Liver (tissue), 9 donors: ENCODE measurements around the gene OSBPL1A. TPM values are rescaled to one million over a fixed set of nuclear protein-coding genes. Genes with fewer than 3 reads are reported as not detected.

Source experiments
- DNase-seq: peaks from one replicate; pipeline ENCODE4 v3.0.0-alpha.2; 2017; ENCODE audit warnings: low spot score
- H3K27ac ChIP-seq, 2 donors: one replicate each; pipeline ENCODE4 v1.7.0; 2013; ENCODE audit warnings: inconsistent platforms in 2 of 2, low read length in 2 of 2, control low read depth in 1 of 2, low read depth in 1 of 2, mild to moderate bottlenecking in 1 of 2
- H3K27me3 ChIP-seq, 4 donors: one replicate each; pipeline versions ENCODE4 v1.6.1 to v1.7.0; 2013; ENCODE audit warnings: low read length in 3 of 4, inconsistent platforms in 1 of 4, mild to moderate bottlenecking in 1 of 4, moderate library complexity in 1 of 4; ENCODE audit not compliant: control insufficient read depth in 4 of 4, insufficient read depth in 4 of 4
- H3K36me3 ChIP-seq, 4 donors: one replicate each; pipeline versions ENCODE4 v1.6.1 to v1.7.0; 2013; ENCODE audit warnings: low read length in 3 of 4, mild to moderate bottlenecking in 3 of 4, low read depth in 1 of 4, moderate library complexity in 1 of 4; ENCODE audit not compliant: control insufficient read depth in 4 of 4, insufficient read depth in 3 of 4
- H3K4me1 ChIP-seq, 4 donors: one replicate each; pipeline versions ENCODE4 v1.6.1 to v1.7.0; 2013; ENCODE audit warnings: low read length in 3 of 4, mild to moderate bottlenecking in 3 of 4, moderate library complexity in 1 of 4; ENCODE audit not compliant: control insufficient read depth in 4 of 4, insufficient read depth in 4 of 4
- H3K4me3 ChIP-seq, 3 donors: one replicate each; pipeline versions ENCODE4 v1.6.1 to v1.7.0; 2013; ENCODE audit warnings: low read length in 3 of 3, control low read depth in 1 of 3, low read depth in 1 of 3, mild to moderate bottlenecking in 1 of 3
- H3K9ac ChIP-seq, 2 donors: one replicate each; pipeline ENCODE4 v1.7.0; 2013; ENCODE audit warnings: low read length in 2 of 2, mild to moderate bottlenecking in 2 of 2, moderate library complexity in 2 of 2, control low read depth in 1 of 2, low read depth in 1 of 2
- H3K9me3 ChIP-seq, 4 donors: one replicate each; pipeline versions ENCODE4 v1.6.1 to v1.7.0; 2013; ENCODE audit warnings: low read length in 3 of 4; ENCODE audit not compliant: control insufficient read depth in 4 of 4
- ATF3 ChIP-seq: IDR thresholded peaks from 2 replicates; pipeline ENCODE4 v1.6.1; 2016; ENCODE audit warnings: antibody characterized with exemption
- CTCF ChIP-seq: fragments of 150-350 bp; IDR thresholded peaks from 2 replicates; pipeline ENCODE4 v1.5.1; 2017; ENCODE audit warnings: improper control_type of control experiment, low read depth, low read length; ENCODE audit not compliant: missing input control
- EGR1 ChIP-seq, 2 donors: IDR thresholded peaks; 2 replicates each; pipeline ENCODE4 v1.6.1; 2016 to 2018; ENCODE audit warnings: antibody characterized with exemption in 2 of 2, low read depth in 2 of 2
- FOXA1 ChIP-seq: IDR thresholded peaks from 2 replicates; pipeline ENCODE4 v1.6.1; 2016; ENCODE audit warnings: antibody characterized with exemption
- FOXA2 ChIP-seq: IDR thresholded peaks from 2 replicates; pipeline ENCODE4 v1.6.1; 2016; ENCODE audit warnings: antibody characterized with exemption
- GABPA ChIP-seq, 2 donors: IDR thresholded peaks in 1 of 2; conservative IDR thresholded peaks in 1 of 2; 2 replicates each; pipeline ENCODE4 v1.6.1; 2016; ENCODE audit warnings: antibody characterized with exemption in 2 of 2, mild to moderate bottlenecking in 1 of 2, moderate library complexity in 1 of 2
- HNF4A ChIP-seq, 2 donors: conservative IDR thresholded peaks; 2 replicates each; pipeline ENCODE4 v1.6.1; 2016; ENCODE audit warnings: antibody characterized with exemption in 2 of 2, mild to moderate bottlenecking in 2 of 2
- HNF4G ChIP-seq: IDR thresholded peaks from 2 replicates; pipeline ENCODE4 v1.6.1; 2016; ENCODE audit warnings: antibody characterized with exemption
- JUND ChIP-seq, 2 donors: IDR thresholded peaks; 2 replicates each; pipeline ENCODE4 v1.6.1; 2016; ENCODE audit warnings: antibody characterized with exemption in 2 of 2
- NR2F2 ChIP-seq: IDR thresholded peaks from 2 replicates; pipeline ENCODE4 v1.6.1; 2016; ENCODE audit warnings: antibody characterized with exemption
- RAD21 ChIP-seq, 2 donors: IDR thresholded peaks; 2 replicates each; pipeline ENCODE4 v1.6.1; 2016; ENCODE audit warnings: antibody characterized with exemption in 2 of 2, mild to moderate bottlenecking in 2 of 2
- RXRA ChIP-seq, 2 donors: IDR thresholded peaks; 2 replicates each; pipeline ENCODE4 v1.6.1; 2017 to 2018; ENCODE audit warnings: antibody characterized with exemption in 2 of 2, mild to moderate bottlenecking in 1 of 2
- SP1 ChIP-seq: IDR thresholded peaks from 2 replicates; pipeline ENCODE4 v1.6.1; 2018; ENCODE audit warnings: antibody characterized with exemption, mild to moderate bottlenecking
- TAF1 ChIP-seq: conservative IDR thresholded peaks from 2 replicates; pipeline ENCODE4 v1.6.1; 2016; ENCODE audit warnings: antibody characterized with exemption, mild to moderate bottlenecking
- YY1 ChIP-seq: IDR thresholded peaks from 2 replicates; pipeline ENCODE4 v1.6.1; 2016; ENCODE audit warnings: antibody characterized with exemption, mild to moderate bottlenecking
- WGBS: extraction: QIAGEN DNeasy Blood & Tissue Kit; methylation state at CpG from one replicate; pipeline ENCODE4 v1.1.7; 2013; 5-methylcytosine and 5-hydroxymethylcytosine counted together
- polyA plus RNA-seq, 2 donors: library from polyadenylated mRNA; stranded (reverse) in 1 of 2; unstranded in 1 of 2; fragments of 200-250 nt in 1 of 2; fragments of >200 nt in 1 of 2; fragmentation: Nextera tagmentation in 1 of 2; extraction: Ambion mirVana in 1 of 2; gene quantifications; one replicate each; pipeline versions ENCODE4 v1.2.1 to v1.2.3, GENCODE V29; 2013 to 2015
- total RNA-seq, 2 donors: library from RNA; depleted of rRNA; stranded (reverse); fragments of >200 nt; gene quantifications; one replicate each; pipeline ENCODE4 v1.2.3, GENCODE V29; 2014
- TF ChIP-seq, protein P1 (sequence below): IDR thresholded peaks from 2 replicates; pipeline ENCODE4 v1.6.1; 2016; ENCODE audit warnings: antibody characterized with exemption
- TF ChIP-seq, protein P2 (sequence below): IDR thresholded peaks from 2 replicates; pipeline ENCODE4 v1.6.1; 2016; ENCODE audit warnings: antibody characterized with exemption, mild to moderate bottlenecking
- TF ChIP-seq, protein P3 (sequence below): IDR thresholded peaks from 2 replicates; pipeline ENCODE4 v1.6.1; 2016; ENCODE audit warnings: antibody characterized with exemption
- donor health status: healthy.
- donor health status: healthy.
- donor health status: healthy.
- donor health status: healthy.
- donor health status: healthy.

OSBPL1A gene
- total and polyA plus RNA-seq, 4 donors, result 5.4 to 12.6 (median 8.9) TPM

GRCh38 chr18:24395049-24395795 is 2.4 kb downstream of the OSBPL1A start:
- no peak for DNase-seq
- Histone ChIP-seq H3K9ac (no peak overlapping the region), H3K4me1 (peaks cover 1 to 13% (median 9%) of the 10 kb centered on the region in 4 donors), H3K36me3 (no peaks in the 10 kb centered on the region), H3K4me3 (no peak overlapping the region), H3K27ac (no peak overlapping the region), H3K27me3 (no peaks in the 10 kb centered on the region), H3K9me3 (no peaks in the 10 kb centered on the region)
- no peak for TF ChIP-seq FOXA1
- no peak for TF ChIP-seq SP1
- no peak for TF ChIP-seq YY1
- TF ChIP-seq RAD21 (IDR thresholded peaks at IDR 0.05), result no peak
- TF ChIP-seq FOXA2, result no peak
- TF ChIP-seq HNF4G, result no peak
- TF ChIP-seq CTCF, result no peak
- no peak for TF ChIP-seq HNF4A (conservative IDR thresholded peaks at IDR 0.05)
- no peak for TF ChIP-seq GABPA (IDR thresholded peaks at IDR 0.05 in 1 of 2, conservative IDR thresholded peaks at IDR 0.05 in 1 of 2)
- TF ChIP-seq, protein P1, sequence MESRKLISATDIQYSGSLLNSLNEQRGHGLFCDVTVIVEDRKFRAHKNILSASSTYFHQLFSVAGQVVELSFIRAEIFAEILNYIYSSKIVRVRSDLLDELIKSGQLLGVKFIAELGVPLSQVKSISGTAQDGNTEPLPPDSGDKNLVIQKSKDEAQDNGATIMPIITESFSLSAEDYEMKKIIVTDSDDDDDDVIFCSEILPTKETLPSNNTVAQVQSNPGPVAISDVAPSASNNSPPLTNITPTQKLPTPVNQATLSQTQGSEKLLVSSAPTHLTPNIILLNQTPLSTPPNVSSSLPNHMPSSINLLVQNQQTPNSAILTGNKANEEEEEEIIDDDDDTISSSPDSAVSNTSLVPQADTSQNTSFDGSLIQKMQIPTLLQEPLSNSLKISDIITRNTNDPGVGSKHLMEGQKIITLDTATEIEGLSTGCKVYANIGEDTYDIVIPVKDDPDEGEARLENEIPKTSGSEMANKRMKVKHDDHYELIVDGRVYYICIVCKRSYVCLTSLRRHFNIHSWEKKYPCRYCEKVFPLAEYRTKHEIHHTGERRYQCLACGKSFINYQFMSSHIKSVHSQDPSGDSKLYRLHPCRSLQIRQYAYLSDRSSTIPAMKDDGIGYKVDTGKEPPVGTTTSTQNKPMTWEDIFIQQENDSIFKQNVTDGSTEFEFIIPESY, result no peak
- TF ChIP-seq, protein P2, sequence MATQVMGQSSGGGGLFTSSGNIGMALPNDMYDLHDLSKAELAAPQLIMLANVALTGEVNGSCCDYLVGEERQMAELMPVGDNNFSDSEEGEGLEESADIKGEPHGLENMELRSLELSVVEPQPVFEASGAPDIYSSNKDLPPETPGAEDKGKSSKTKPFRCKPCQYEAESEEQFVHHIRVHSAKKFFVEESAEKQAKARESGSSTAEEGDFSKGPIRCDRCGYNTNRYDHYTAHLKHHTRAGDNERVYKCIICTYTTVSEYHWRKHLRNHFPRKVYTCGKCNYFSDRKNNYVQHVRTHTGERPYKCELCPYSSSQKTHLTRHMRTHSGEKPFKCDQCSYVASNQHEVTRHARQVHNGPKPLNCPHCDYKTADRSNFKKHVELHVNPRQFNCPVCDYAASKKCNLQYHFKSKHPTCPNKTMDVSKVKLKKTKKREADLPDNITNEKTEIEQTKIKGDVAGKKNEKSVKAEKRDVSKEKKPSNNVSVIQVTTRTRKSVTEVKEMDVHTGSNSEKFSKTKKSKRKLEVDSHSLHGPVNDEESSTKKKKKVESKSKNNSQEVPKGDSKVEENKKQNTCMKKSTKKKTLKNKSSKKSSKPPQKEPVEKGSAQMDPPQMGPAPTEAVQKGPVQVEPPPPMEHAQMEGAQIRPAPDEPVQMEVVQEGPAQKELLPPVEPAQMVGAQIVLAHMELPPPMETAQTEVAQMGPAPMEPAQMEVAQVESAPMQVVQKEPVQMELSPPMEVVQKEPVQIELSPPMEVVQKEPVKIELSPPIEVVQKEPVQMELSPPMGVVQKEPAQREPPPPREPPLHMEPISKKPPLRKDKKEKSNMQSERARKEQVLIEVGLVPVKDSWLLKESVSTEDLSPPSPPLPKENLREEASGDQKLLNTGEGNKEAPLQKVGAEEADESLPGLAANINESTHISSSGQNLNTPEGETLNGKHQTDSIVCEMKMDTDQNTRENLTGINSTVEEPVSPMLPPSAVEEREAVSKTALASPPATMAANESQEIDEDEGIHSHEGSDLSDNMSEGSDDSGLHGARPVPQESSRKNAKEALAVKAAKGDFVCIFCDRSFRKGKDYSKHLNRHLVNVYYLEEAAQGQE, result no peak
- TF ChIP-seq JUND (IDR thresholded peaks at IDR 0.05), result no peak
- TF ChIP-seq NR2F2, result no peak
- TF ChIP-seq, protein P3, sequence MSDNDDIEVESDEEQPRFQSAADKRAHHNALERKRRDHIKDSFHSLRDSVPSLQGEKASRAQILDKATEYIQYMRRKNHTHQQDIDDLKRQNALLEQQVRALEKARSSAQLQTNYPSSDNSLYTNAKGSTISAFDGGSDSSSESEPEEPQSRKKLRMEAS, result no peak
- TF ChIP-seq TAF1, result no peak
- no peak for TF ChIP-seq ATF3
- no peak for TF ChIP-seq RXRA (IDR thresholded peaks at IDR 0.05)
- TF ChIP-seq EGR1 (IDR thresholded peaks at IDR 0.05; ENCODE audit: low read depth in 2 of 2), result no peak
- WGBS, result 76% methylated on average over 11 of the region's 11 CpGs
